Endodermal cell (in vitro differentiated cells): ENCODE data around the gene SMURF1. TPM values are rescaled to one million over a fixed set of nuclear protein-coding genes. Genes with fewer than 3 reads are reported as not detected.

ENCODE experiments used
- DNase-seq: peaks from one replicate; pipeline ENCODE4 v3.0.0-alpha.2; 2017
- H3K27ac ChIP-seq: 2 replicates; pipeline ENCODE4 v1.5.1; 2013; ENCODE audit warnings: mild to moderate bottlenecking, low read depth, low read length, moderate library complexity
- H3K27me3 ChIP-seq: 2 replicates; pipeline ENCODE4 v1.6.1; 2013; ENCODE audit warnings: mild to moderate bottlenecking, low read length, moderate library complexity; ENCODE audit not compliant: insufficient read depth, control insufficient read depth, poor library complexity, severe bottlenecking
- H3K36me3 ChIP-seq: 2 replicates; pipeline ENCODE4 v1.7.0; 2013; ENCODE audit warnings: mild to moderate bottlenecking, low read length, moderate library complexity; ENCODE audit not compliant: control insufficient read depth, insufficient read depth
- H3K4me1 ChIP-seq: one replicate; pipeline ENCODE4 v1.7.0; 2013; ENCODE audit warnings: low read length; ENCODE audit not compliant: control insufficient read depth, insufficient read depth
- H3K4me3 ChIP-seq: 2 replicates; pipeline ENCODE4 v1.5.1; 2013; ENCODE audit warnings: mild to moderate bottlenecking, low read length, moderate library complexity
- H3K9ac ChIP-seq: 2 replicates; pipeline ENCODE4 v1.6.1; 2013; ENCODE audit warnings: mild to moderate bottlenecking, low read length, moderate library complexity; ENCODE audit not compliant: poor library complexity, severe bottlenecking; ENCODE audit errors: extremely low read depth
- H3K9me3 ChIP-seq: 2 replicates; pipeline ENCODE4 v1.6.1; 2013; ENCODE audit warnings: mild to moderate bottlenecking, low read length, moderate library complexity; ENCODE audit not compliant: control insufficient read depth
- H3K27ac Mint-ChIP-seq: 2 replicates; pipeline ENCODE4 v1.8.0; 2020; ENCODE audit warnings: mixed read lengths
- H3K27me3 Mint-ChIP-seq: 2 replicates; pipeline ENCODE4 v1.8.0; 2021; ENCODE audit warnings: mild to moderate bottlenecking, mixed read lengths; ENCODE audit not compliant: insufficient read depth
- H3K36me3 Mint-ChIP-seq: 2 replicates; pipeline ENCODE4 v1.8.0; 2020; ENCODE audit warnings: low read depth, mixed read lengths
- H3K4me1 Mint-ChIP-seq: 2 replicates; pipeline ENCODE4 v1.8.0; 2020; ENCODE audit warnings: mixed read lengths
- H3K4me3 Mint-ChIP-seq: 2 replicates; pipeline ENCODE4 v1.8.0; 2020; ENCODE audit warnings: mild to moderate bottlenecking, moderate library complexity, mixed read lengths
- H3K9me3 Mint-ChIP-seq: 2 replicates; pipeline ENCODE4 v1.8.0; 2020; ENCODE audit warnings: mild to moderate bottlenecking, mixed read lengths
- CTCF ChIP-seq: fragments of 200-600 bp; sonication (generic); conservative IDR thresholded peaks from 2 replicates; pipeline ENCODE4 v1.5.0; 2021; ENCODE audit warnings: antibody characterized with exemption, mild to moderate bottlenecking
- WGBS, 2 experiments: methylation state at CpG; one replicate each; pipeline versions ENCODE4 v1.1.5 to v1.1.7; 2013; ENCODE audit warnings: missing lambda C conversion rate in 2 of 2, mixed read lengths in 1 of 2; ENCODE audit not compliant: insufficient coverage in 1 of 2, insufficient read length in 1 of 2; 5-methylcytosine and 5-hydroxymethylcytosine counted together
- total RNA-seq, 2 donors: library from RNA; stranded (reverse); fragmentation: NEBNext Ultra II Directional in 1 of 2; extraction: Animal tissue kit (Norgen Biotek cat#: 25700) in 1 of 2; gene quantifications; 2 replicates in 1 of 2; 3 replicates in 1 of 2; pipeline ENCODE4 v1.2.1, GENCODE V29; 2021

Gene SMURF1
- total RNA-seq, 2 donors from 2014 or later = 31.6 to 38.1 TPM

GRCh38 chr7:99137411-99138180 is 6.3 kb downstream of the SMURF1 start:
- Mint-ChIP-seq H3K4me3 (peak overlapping the region; percentile 0), H3K27me3 (no peaks in the 10 kb centered on the region), H3K36me3 (peaks cover 10% of the 10 kb centered on the region), H3K27ac (peak overlapping the region; percentile 83), H3K9me3 (no peaks in the 10 kb centered on the region), H3K4me1 (peaks cover 56% of the 10 kb centered on the region)
- Histone ChIP-seq H3K9me3 (no peaks in the 10 kb centered on the region), H3K36me3 (peaks cover 4% of the 10 kb centered on the region), H3K27me3 (no peaks in the 10 kb centered on the region), H3K9ac (peak overlapping the region; percentile 19), H3K4me1 (peaks cover 18% of the 10 kb centered on the region), H3K27ac (peak overlapping the region; percentile 55), H3K4me3 (peak overlapping the region; percentile 41)
- WGBS, 2 experiments = 34 to 36% methylated on average over 6 to 10 of the region's 10 CpGs
- peak; percentile 35 for TF ChIP-seq CTCF
- peak; percentile 88 for DNase-seq

- H3K9me3 Mint-ChIP-seq = no peaks in the 10 kb centered on the region
These were observed 8.0 kb downstream of the SMURF1 start for GRCh38 chr7:99135938-99136337.

More at GRCh38 chr7:99135938-99136337, 8.0 kb downstream of the SMURF1 start:
- Histone ChIP-seq H3K4me3 (no peak overlapping the region), H3K9ac (no peak overlapping the region), H3K36me3 (no peaks in the 10 kb centered on the region), H3K27me3 (no peaks in the 10 kb centered on the region), H3K9me3 (no peaks in the 10 kb centered on the region), H3K4me1 (peaks cover 26% of the 10 kb centered on the region), H3K27ac (no peak overlapping the region)
- peaks cover 55% of the 10 kb centered on the region for H3K4me1 Mint-ChIP-seq
- WGBS, 2 experiments = 92 to 97% methylated on average over 4 of the region's 4 CpGs
- no peak overlapping the region for H3K4me3 Mint-ChIP-seq
- H3K27me3 Mint-ChIP-seq = no peaks in the 10 kb centered on the region
- H3K27ac Mint-ChIP-seq = no peak overlapping the region
- DNase-seq = no peak
- TF ChIP-seq CTCF = no peak
- peaks cover 9% of the 10 kb centered on the region for H3K36me3 Mint-ChIP-seq
